Loucy (cell line): ENCODE measurements around the gene F2RL2.

Experiments used
- CTCF ChIP-seq: fragments of 200-600 bp; sonication (generic); conservative IDR thresholded peaks from 2 replicates; pipeline ENCODE4 v1.5.1; 2014; ENCODE audit warnings: mild to moderate bottlenecking, antibody characterized with exemption, low read length
- EZH2phosphoT487 ChIP-seq: fragments of 200-600 bp; IDR thresholded peaks from 2 replicates; pipeline ENCODE4 v1.6.1; 2018; ENCODE audit warnings: antibody characterized with exemption, mild to moderate bottlenecking, moderate library complexity, borderline replicate concordance

DNA sequence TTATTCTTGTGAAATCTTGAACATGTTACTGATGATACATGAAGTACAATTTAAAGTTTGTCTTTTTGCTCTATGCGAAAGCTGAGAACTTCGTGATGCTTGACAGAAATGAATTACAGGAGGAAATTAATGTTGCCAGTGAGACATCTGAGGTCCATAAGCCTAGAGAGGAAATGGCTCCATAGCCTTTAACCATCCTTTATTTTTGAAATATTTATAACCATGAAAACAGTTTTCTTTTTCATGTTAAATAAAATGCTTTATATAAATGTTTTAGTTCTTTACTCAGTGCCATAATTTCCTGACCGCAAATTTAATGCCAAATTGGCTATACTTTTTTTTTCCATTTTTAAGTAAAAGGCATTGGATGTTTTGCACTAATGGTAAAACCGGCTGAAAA lies 29.1 kb downstream of the F2RL2 start:
- TF ChIP-seq CTCF = no peak
- TF ChIP-seq EZH2phosphoT487 = no peak
